Progenitor cell of endocrine pancreas (in vitro differentiated cells): Measurements from ENCODE around the gene CST5. TPM values are rescaled to one million over a fixed set of nuclear protein-coding genes. Genes with fewer than 3 reads are reported as not detected.

Source experiments
- DNase-seq: peaks from one replicate; pipeline ENCODE4 v3.0.0; 2021; ENCODE audit warnings: low spot score; ENCODE audit not compliant: unreplicated experiment
- H3K27ac Mint-ChIP-seq: 2 replicates; pipeline ENCODE4 v1.8.0; 2021; ENCODE audit warnings: mild to moderate bottlenecking, moderate library complexity, mixed read lengths
- H3K27me3 Mint-ChIP-seq: 2 replicates; pipeline ENCODE4 v1.8.0; 2021; ENCODE audit warnings: mixed read lengths
- H3K36me3 Mint-ChIP-seq: 2 replicates; pipeline ENCODE4 v1.8.0; 2022; ENCODE audit warnings: mixed read lengths; ENCODE audit not compliant: insufficient read depth
- H3K4me1 Mint-ChIP-seq: 2 replicates; pipeline ENCODE4 v1.8.0; 2021; ENCODE audit warnings: low read depth, mixed read lengths
- H3K4me3 Mint-ChIP-seq: 2 replicates; pipeline ENCODE4 v1.8.0; 2021; ENCODE audit warnings: low read depth, mild to moderate bottlenecking, moderate library complexity, mixed read lengths
- H3K9me3 Mint-ChIP-seq: 2 replicates; pipeline ENCODE4 v1.8.0; 2021; ENCODE audit warnings: low read depth, mixed read lengths
- CTCF ChIP-seq: fragments of 200-600 bp; sonication (generic); IDR thresholded peaks from one replicate; pipeline ENCODE4 v1.5.0; 2021; ENCODE audit warnings: antibody characterized with exemption, mild to moderate bottlenecking; ENCODE audit not compliant: unreplicated experiment
- total RNA-seq: library from RNA; stranded (reverse); gene quantifications from 2 replicates; pipeline ENCODE4 v1.2.1, GENCODE V29; 2021

Gene CST5
- total RNA-seq, 1 donor from 2014 or later: not detected

- no peaks in the 10 kb centered on the region for H3K36me3 Mint-ChIP-seq
- H3K4me3 Mint-ChIP-seq: no peak overlapping the region
- peaks cover 5% of the 10 kb centered on the region for H3K4me1 Mint-ChIP-seq
- TF ChIP-seq CTCF: no peak
- H3K27ac Mint-ChIP-seq: no peak overlapping the region
- H3K9me3 Mint-ChIP-seq: no peaks in the 10 kb centered on the region
- no peak for DNase-seq
- H3K27me3 Mint-ChIP-seq: peaks cover 3% of the 10 kb centered on the region
Observed at GRCh38 chr20:23884771-23885162, 5.2 kb upstream of the CST5 start.

- Mint-ChIP-seq H3K4me3 (no peak overlapping the region), H3K27ac (peak overlapping the region; percentile 49)
Observed at GRCh38 chr20:23884136-23884770, 4.7 kb upstream of the CST5 start.

GRCh38 chr20:23881371-23881770, 1.8 kb upstream of the CST5 start:
- no peaks in the 10 kb centered on the region for H3K27me3 Mint-ChIP-seq
- no peaks in the 10 kb centered on the region for H3K36me3 Mint-ChIP-seq
- H3K4me3 Mint-ChIP-seq: no peak overlapping the region
- H3K4me1 Mint-ChIP-seq: peaks cover 5% of the 10 kb centered on the region
- TF ChIP-seq CTCF: no peak
- no peak for DNase-seq
- no peak overlapping the region for H3K27ac Mint-ChIP-seq
- H3K9me3 Mint-ChIP-seq: no peaks in the 10 kb centered on the region

More at GRCh38 chr20:23884136-23884770, 4.7 kb upstream of the CST5 start:
- no peak for TF ChIP-seq CTCF
- Mint-ChIP-seq H3K27me3 (peaks cover 3% of the 10 kb centered on the region), H3K36me3 (no peaks in the 10 kb centered on the region), H3K9me3 (no peaks in the 10 kb centered on the region), H3K4me1 (peaks cover 5% of the 10 kb centered on the region)
- no peak for DNase-seq

GRCh38 chr20:23880417-23880816, 869 bp upstream of the CST5 start:
- H3K36me3 Mint-ChIP-seq: no peaks in the 10 kb centered on the region
- no peak for TF ChIP-seq CTCF
- no peak overlapping the region for H3K4me3 Mint-ChIP-seq
- H3K27me3 Mint-ChIP-seq: no peaks in the 10 kb centered on the region
- peaks cover 5% of the 10 kb centered on the region for H3K4me1 Mint-ChIP-seq
- no peak for DNase-seq
- no peaks in the 10 kb centered on the region for H3K9me3 Mint-ChIP-seq
- H3K27ac Mint-ChIP-seq: no peak overlapping the region

- no peak overlapping the region for H3K4me3 Mint-ChIP-seq
- peaks cover 5% of the 10 kb centered on the region for H3K4me1 Mint-ChIP-seq
- H3K27me3 Mint-ChIP-seq: no peaks in the 10 kb centered on the region
- H3K27ac Mint-ChIP-seq: no peak overlapping the region
- H3K36me3 Mint-ChIP-seq: no peaks in the 10 kb centered on the region
- DNase-seq: no peak
- H3K9me3 Mint-ChIP-seq: no peaks in the 10 kb centered on the region
- TF ChIP-seq CTCF: no peak
Observed at GRCh38 chr20:23879811-23880374, 345 bp upstream of the CST5 start.
